IPS DF 19.7 (cell line): Measurements from ENCODE around the gene LIMS2.

Experiments used
- DNase-seq: peaks from one replicate; pipeline ENCODE4 v3.0.0-alpha.2; 2013; ENCODE audit warnings: low read depth, low spot score

Gene LIMS2

GRCh38 chr2:127622561-127623387 lies 52.6 kb downstream of the LIMS2 start:
- no peak for DNase-seq

GRCh38 chr2:127621981-127622431 lies 53.3 kb downstream of the LIMS2 start:
- DNase-seq: no peak

GRCh38 chr2:127620866-127621265 lies 54.5 kb downstream of the LIMS2 start:
- no peak for DNase-seq

- no peak for DNase-seq
These were observed 55.2 kb downstream of the LIMS2 start for GRCh38 chr2:127619877-127620705.

GRCh38 chr2:127619203-127619590 lies 56.1 kb downstream of the LIMS2 start:
- no peak for DNase-seq

- no peak for DNase-seq
These were observed 56.7 kb downstream of the LIMS2 start for GRCh38 chr2:127618551-127619202.

- no peak for DNase-seq
These were observed 59.7 kb downstream of the LIMS2 start for GRCh38 chr2:127615511-127616166.

GRCh38 chr2:127614731-127615130 lies 60.6 kb downstream of the LIMS2 start:
- DNase-seq: no peak

GRCh38 chr2:127614246-127614645 lies 61.1 kb downstream of the LIMS2 start:
- no peak for DNase-seq

- DNase-seq: no peak
These were observed 63.1 kb downstream of the LIMS2 start for GRCh38 chr2:127612111-127612822.

- DNase-seq: no peak
These were observed 64.0 kb downstream of the LIMS2 start for GRCh38 chr2:127611076-127611925.

- no peak for DNase-seq
These were observed 64.8 kb downstream of the LIMS2 start for GRCh38 chr2:127610561-127610960.

- no peak for DNase-seq
These were observed 65.5 kb downstream of the LIMS2 start for GRCh38 chr2:127609818-127610217.

GRCh38 chr2:127609031-127609751 lies 66.1 kb downstream of the LIMS2 start:
- DNase-seq: no peak

GRCh38 chr2:127608061-127609030 lies 67.0 kb downstream of the LIMS2 start:
- DNase-seq: no peak

- DNase-seq: no peak
These were observed 67.9 kb downstream of the LIMS2 start for GRCh38 chr2:127607399-127607908.

- DNase-seq: no peak
These were observed 68.5 kb downstream of the LIMS2 start for GRCh38 chr2:127606625-127607398.
